ENCODE results near the gene TNS1.

The TNS1 gene

GRCh38 chr2:217955881-217956493, 46.8 kb downstream of the TNS1 start:
- no peak for DNase-seq

- no peak for DNase-seq
Measured at GRCh38 chr2:217954971-217955740, 47.6 kb downstream of the TNS1 start.

- DNase-seq = no peak
Measured at GRCh38 chr2:217954469-217954868, 48.3 kb downstream of the TNS1 start.

GRCh38 chr2:217954051-217954450, 48.7 kb downstream of the TNS1 start:
- no peak for DNase-seq

GRCh38 chr2:217953531-217953932, 49.3 kb downstream of the TNS1 start:
- no peak for DNase-seq

GRCh38 chr2:217953011-217953481, 49.7 kb downstream of the TNS1 start:
- no peak for DNase-seq

- no peak for DNase-seq
Measured at GRCh38 chr2:217952409-217952808, 50.4 kb downstream of the TNS1 start.

- no peak for DNase-seq
Measured at GRCh38 chr2:217951521-217952247, 51.1 kb downstream of the TNS1 start.

- DNase-seq = no peak
Measured at GRCh38 chr2:217951091-217951490, 51.7 kb downstream of the TNS1 start.

GRCh38 chr2:217950401-217950871, 52.4 kb downstream of the TNS1 start:
- DNase-seq = no peak

- no peak for DNase-seq
Measured at GRCh38 chr2:217949447-217949846, 53.3 kb downstream of the TNS1 start.

GRCh38 chr2:217948897-217949296, 53.9 kb downstream of the TNS1 start:
- no peak for DNase-seq

- DNase-seq = no peak
Measured at GRCh38 chr2:217948351-217948791, 54.4 kb downstream of the TNS1 start.

GRCh38 chr2:217947383-217948350, 55.1 kb downstream of the TNS1 start:
- DNase-seq = no peak

- DNase-seq = no peak
Measured at GRCh38 chr2:217946051-217946450, 56.7 kb downstream of the TNS1 start.

GRCh38 chr2:217945530-217945929, 57.3 kb downstream of the TNS1 start:
- no peak for DNase-seq

- no peak for DNase-seq
Measured at GRCh38 chr2:217944923-217945322, 57.9 kb downstream of the TNS1 start.

- no peak for DNase-seq
Measured at GRCh38 chr2:217944366-217944765, 58.4 kb downstream of the TNS1 start.

- no peak for DNase-seq
Measured at GRCh38 chr2:217943446-217944321, 59.1 kb downstream of the TNS1 start.

GRCh38 chr2:217942731-217943335, 60.0 kb downstream of the TNS1 start:
- no peak for DNase-seq
